HG03159 (cell line): ENCODE results near the gene PRKRIP1.
"Not testable (repeated sequence)": the region's sequence is repeated elsewhere in the genome, so short reads cannot be mapped to it uniquely, and the experiment has no call there.

Source experiments
- ATAC-seq: cut with Tn5 transposase; IDR thresholded peaks from one replicate; pipeline ENCODE4 v1.9.1; 2021; ENCODE audit warnings: mild to moderate bottlenecking, moderate library complexity; ENCODE audit not compliant: unreplicated experiment

The PRKRIP1 gene

GRCh38 chr7:102455596-102455995 is 59.4 kb downstream of the PRKRIP1 start:
- ATAC-seq, result no peak

- ATAC-seq, result no peak
Measured at GRCh38 chr7:102456327-102456726, 60.2 kb downstream of the PRKRIP1 start.

DNA sequence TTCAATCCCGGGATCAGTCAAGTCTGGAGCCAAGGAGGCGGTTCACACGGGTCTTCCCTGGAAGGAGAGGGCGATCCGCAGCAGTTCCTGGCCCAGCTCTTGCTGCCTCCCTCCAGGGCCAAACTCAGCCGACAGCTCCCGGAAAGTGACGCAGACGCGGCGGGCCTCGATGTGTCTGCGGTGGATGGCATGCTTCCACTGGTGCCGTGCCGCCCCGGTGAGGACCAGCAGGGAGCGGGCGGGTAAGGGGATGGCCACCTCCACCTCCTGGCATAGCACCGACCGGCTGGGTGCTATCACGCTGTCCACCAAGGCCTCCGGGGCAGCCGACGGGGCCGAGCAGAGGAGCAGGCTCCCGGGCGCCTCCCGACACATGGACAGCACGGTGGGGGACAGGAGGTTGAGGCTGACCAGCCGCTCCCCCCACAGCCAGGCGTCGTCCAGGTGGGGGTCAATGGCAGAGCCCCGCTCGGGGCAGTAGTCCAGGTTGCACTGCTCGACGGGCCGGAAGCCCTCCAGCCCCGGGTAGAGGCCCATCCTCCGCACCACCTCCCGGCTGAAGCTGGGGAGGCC is 61.3 kb downstream of the PRKRIP1 start:
- no peak for ATAC-seq

DNA sequence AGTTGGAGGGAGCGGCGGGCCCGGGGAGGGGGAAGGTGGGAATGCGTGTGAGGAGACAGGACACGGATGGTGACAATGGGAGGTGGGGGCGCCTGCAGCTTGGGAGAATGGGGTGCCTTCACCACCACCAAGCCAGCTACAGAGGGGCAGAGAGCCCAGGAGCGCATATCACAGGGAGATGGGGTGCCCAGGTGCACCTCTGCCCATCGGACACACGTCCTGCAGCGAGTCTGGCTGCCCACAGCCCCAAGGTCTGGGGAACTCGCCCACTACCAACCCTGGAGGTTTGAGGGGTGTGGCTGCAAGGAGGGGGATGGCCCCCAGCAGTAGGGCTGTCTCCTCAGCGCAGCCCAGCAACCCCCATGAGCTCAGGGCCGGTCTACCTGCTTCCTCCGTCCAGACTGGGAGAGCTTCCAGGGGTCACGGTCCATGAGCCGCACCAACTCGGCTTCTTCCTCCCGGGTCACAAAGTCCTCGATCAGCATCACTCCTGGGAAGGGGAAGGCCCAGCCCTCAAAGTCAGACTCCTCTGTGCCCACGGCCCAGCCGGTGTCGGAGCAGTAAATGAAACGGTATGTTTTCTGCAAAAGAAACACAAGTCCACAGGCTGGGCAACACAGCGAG is 63.2 kb downstream of the PRKRIP1 start:
- ATAC-seq, result no peak

DNA sequence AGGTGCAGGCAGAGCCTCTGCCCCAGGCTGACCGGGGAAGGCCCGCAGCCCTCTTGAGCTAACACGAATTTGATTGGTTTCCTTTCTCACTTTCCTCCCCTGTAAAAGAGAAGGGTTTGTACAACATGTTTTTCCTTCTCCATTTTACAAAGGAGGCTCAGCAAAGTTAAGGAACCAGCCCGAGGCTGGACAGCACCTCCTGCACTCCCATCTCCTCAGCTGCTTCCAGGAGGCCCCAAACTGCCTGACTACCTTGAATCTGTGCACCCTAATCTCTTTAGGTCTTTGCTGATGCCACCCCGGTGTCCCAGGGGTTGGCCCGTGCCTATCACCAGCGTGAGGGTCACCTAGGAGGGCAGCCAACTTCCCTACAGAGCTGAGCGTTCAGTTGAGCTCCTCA is 64.3 kb downstream of the PRKRIP1 start:
- no peak for ATAC-seq

DNA sequence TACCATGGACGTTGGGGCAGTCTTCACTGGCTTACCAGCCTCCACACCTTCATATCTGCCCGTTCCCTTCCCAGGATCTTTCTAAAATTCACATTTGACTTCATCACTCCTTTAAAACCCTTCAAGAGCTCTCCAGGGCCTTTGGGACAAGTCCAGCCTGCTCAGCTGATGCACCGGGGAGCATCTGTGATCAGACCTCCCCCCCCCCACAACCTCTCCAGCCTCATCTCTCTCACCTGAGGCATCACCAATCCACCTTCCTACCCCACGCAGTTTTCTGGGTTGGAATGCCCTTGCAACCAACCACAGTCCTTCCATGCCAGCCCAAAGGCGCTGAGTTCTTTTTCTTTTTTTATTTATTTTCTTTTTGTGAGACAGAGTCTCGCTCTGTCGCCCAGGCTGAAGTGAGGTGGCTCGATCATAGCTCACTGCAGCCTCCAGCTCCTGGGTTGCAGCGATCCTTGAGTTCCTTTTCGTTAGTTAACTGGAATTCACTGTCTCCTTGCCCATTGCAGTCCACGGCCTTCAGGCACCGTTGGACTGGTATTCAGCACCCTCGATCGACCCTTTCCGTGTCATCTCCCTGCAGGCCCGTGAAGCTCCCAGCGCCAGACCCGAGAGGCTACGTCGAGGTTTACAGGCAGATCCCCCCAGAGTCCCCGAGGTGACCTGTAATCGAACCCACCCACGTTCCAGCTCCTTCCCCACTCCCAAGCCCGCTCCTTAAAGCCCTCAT is 67.8 kb downstream of the PRKRIP1 start:
- ATAC-seq, result no peak

DNA sequence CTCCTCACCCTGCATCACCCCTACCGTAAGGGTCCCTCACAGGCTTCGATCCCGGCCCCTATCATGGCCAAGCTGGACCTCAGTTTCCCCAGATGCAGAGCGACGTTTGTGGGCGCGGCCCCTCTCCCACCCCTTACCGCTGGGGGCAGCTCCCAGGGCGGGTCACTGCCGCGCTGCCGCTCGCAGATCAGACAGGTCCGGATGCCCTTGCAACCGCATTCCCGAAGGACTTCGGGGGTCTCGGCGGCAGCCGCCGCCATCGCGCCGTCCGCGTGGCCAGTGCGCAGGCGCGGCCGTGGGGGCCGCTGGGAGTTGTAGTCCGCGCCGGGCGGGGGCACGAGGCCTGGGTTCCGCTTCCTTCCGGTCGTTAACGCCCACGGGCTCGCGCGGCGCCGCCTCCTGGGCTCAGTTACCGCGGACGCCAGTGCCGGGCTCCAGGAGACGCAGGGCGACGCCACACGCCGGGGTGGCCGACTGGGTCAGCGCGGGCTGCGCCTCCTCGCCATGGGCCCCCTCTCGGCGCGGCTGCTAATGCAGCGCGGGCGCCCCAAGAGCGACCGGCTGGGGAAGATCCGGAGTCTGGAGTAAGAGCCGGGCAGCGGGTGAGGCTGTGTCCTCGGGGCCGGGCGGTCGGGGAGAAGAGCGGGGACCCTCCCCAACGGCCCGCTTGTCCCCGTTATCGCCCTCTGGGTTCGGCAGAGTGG is 68.6 kb downstream of the PRKRIP1 start, which contains the start of the genes ALKBH4 and LRWD1:
Gene ALKBH4, minus strand, starts transcription at position 287 of the 704 bp plus-strand sequence. Its CDS starts 27 bp downstream, at position 260.
Gene LRWD1, plus strand, starts transcription at position 408 of the 704 bp plus-strand sequence. Its CDS starts 97 bp downstream, at position 505.
- peak; percentile 83 for ATAC-seq

GRCh38 chr7:102466097-102466496 is 69.9 kb downstream of the PRKRIP1 start:
- ATAC-seq, result no peak

DNA sequence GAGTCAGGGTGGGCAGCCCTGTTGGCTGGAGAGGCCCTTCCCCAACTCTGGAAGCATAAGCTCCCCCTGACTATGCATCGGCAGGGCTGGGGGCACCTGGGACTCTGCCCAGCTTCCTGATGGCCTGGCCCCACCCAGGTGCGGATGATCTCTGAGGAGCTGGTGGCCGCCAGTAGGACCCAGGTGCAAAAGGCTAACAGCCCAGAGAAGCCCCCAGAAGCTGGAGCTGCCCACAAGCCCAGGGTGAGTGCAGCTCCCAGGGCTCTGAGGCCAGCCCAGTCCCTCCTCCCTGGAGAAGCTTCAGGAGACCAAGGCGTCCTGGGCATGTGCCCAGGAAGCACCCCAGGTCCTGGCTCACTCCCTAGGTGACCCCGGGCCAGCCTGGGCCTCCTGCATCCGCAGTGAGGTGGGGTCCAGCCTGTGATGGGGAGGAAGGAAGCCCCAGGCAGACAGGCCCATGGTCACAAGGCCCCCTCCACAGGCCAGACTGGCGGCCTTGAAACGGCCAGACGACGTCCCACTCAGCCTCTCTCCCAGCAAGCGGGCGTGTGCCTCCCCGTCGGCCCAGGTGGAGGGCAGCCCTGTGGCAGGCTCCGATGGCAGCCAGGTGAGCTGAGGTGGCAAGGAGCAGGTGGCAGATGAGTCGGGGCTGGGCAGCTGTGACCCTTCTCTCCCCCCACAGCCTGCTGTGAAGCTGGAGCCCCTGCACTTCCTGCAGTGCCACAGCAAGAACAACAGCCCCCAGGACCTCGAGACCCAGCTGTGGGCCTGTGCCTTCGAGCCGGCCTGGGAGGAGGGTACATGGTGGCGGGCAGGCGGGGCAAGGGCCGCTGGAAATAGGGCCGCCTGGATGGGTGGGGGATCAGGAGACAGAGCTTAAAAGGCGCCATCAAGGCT is 71.7 kb downstream of the PRKRIP1 start:
- ATAC-seq, result no peak

GRCh38 chr7:102468478-102469350 is 72.6 kb downstream of the PRKRIP1 start:
- no peak for ATAC-seq

DNA sequence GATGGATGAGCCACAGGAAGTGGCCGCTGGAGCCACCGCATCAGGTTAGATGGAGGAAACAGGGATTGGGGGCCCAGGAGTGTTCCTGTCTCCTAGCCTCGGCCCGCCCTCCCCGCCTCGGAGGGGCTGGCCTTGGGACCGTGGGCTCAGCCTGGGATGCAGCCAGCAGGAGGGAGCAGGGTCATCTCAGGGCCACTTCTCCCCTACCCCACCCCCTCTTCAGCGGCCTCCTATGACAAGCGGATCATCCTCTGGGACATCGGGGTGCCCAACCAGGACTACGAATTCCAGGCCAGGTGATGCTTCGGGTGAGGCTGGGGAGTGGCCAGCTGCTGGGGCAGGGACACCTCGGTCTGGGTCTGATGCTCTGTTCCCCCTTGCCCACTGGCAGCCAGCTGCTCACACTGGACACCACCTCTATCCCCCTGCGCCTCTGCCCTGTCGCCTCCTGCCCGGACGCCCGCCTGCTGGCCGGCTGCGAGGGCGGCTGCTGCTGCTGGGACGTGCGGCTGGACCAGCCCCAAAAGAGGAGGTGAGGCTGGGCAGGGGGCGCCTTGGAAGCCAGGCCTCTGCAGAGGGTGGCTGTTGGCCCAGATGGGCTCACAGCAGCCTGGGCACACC is 73.3 kb downstream of the PRKRIP1 start:
- ATAC-seq, result no peak

- no peak for ATAC-seq
Measured at GRCh38 chr7:102469972-102470825, 74.0 kb downstream of the PRKRIP1 start.

GRCh38 chr7:102471791-102472125 is 75.6 kb downstream of the PRKRIP1 start:
- ATAC-seq, result no peak

DNA sequence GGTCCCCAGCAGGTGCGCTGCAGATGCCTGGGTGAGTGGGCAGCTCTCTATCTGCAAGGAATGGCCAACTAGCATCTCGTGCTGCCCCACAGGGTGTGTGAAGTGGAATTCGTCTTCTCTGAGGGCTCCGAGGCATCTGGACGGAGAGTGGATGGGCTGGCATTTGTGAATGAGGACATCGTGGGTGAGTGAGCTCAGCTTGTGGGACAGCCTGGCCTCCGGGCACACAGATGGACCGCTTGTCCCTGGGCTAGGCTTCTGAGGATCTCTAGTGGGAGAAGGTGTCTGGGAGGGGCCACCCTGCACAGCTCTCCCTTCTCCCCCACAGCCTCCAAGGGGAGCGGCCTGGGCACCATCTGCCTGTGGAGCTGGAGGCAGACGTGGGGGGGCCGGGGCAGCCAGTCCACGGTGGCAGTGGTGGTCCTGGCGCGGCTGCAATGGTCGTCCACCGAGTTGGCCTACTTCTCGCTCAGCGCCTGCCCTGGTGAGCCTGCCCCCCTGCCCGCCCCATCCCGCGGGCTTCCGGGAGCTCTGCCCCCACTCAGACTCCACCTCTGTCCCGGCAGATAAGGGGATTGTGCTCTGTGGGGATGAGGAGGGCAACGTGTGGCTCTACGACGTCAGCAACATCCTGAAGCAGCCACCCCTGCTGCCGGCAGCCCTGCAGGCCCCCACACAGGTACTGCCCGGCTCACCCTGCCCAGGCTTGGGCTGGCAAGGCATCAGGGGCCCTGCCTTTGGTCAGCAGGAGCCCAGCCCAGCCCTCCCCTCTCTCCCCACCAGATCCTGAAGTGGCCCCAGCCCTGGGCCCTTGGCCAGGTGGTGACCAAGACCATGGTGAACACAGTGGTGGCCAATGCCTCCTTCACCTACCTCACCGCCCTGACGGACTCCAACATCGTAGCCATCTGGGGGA is 76.2 kb downstream of the PRKRIP1 start:
- ATAC-seq, result no peak

DNA sequence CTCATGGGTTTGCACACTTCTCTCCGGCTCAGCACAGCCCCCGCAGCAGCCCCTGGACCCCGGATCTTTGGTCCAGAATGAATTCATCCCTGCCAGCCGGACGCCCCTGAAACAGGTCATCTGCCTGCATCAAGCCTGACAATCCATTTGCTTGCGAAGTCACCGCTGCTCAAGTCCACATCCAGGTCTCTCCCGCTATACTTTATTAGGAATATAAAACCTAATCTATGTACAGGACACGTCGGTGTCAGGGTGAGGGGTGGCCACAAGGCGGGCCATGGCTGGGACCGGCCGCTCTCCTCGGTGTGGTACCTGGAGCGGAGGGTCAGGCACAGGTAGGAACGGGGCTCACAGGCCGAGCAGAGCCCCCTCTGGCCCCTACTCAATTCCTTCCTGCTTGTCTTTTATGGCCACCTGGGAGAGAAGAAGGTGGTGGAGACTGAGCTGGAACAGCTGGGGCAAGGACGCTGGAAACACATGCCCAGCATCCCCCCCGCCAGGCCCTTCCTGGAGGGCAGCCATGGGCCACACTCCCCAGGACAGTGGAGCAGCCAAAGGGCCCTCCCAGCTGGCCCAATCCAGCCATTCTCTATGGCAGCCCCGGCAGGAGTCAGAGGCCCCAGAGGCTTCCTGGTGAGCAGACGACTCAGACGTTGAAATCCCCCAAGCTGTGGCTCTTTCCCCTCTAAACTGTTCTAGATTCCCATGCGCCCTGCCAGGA is 77.3 kb downstream of the PRKRIP1 start:
- no peak for ATAC-seq

DNA sequence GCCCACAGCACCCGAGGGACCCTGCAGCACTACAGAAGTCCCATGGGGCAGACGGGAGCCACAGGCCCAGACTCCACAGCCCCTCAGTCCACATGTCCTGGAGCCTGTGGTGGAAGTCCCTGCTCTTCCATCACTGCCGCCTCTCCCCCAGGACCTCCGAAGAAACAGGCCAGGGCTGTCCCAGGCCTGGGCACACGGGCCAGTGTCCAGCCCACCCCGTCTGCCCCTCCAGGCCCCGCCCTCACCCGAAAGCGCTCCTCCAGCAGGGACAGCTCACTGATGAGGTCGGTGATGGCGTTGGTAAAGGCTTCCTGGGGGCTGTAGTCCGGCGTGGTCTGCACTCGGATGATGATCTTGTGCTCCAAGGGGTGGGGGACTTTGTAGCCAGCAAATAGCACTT is 78.0 kb downstream of the PRKRIP1 start:
- not testable (repeated sequence) for ATAC-seq
